ENCODE data around the gene MSL3. TPM values are rescaled to one million over a fixed set of nuclear protein-coding genes. Genes with fewer than 3 reads are reported as not detected.

The MSL3 gene
- total and polyA plus RNA-seq, 2 of the 8 experiments (the other 6 are each of a cell fraction or from before 2014, with no cell fraction given) = 10.6 to 12.3 TPM

- H3K9me3 ChIP-seq (ENCODE audit: insufficient read depth in 2 of 2, low read depth in 1 of 2, low read length in 1 of 2) = no peaks in the 10 kb centered on the region
- H3K56ac ChIP-seq (replicated peaks; ENCODE audit: insufficient read length, low read depth, low read length) = no peak overlapping the region
- H2BK5ac ChIP-seq (ENCODE audit: low read depth, low read length) = no peak overlapping the region
- POLR2A ChIA-PET (ENCODE audit: partially characterized antibody) = no interaction called here
- no peak overlapping the region for H3K4me3 ChIP-seq (ENCODE audit: extremely low read depth in 1 of 4, insufficient read depth in 2 of 4, low read depth in 3 of 4, low read length in 4 of 4)
- no peaks in the 10 kb centered on the region; a peak in 1 of 4 replicates for H3K79me2 ChIP-seq (ENCODE audit: control insufficient read depth in 1 of 2, insufficient read depth in 2 of 2, low read length in 2 of 2)
- H3K9ac ChIP-seq (replicated peaks in 1 of 4; ENCODE audit: extremely low read depth in 1 of 4, low read depth in 3 of 4, low read length in 3 of 4) = no peak overlapping the region
- no peak overlapping the region for H3K23ac ChIP-seq (ENCODE audit: insufficient read length)
- FAIRE-seq (no peak), DNase-seq (ENCODE audit: low read depth in 1 of 2, low spot score in 2 of 2) (no peak)
- H2BK20ac ChIP-seq (ENCODE audit: low read length) = no peak overlapping the region
- H3K27ac ChIP-seq (ENCODE audit: low read depth, low read length) = no peak overlapping the region
- no peaks in the 10 kb centered on the region for H3K27me3 ChIP-seq (replicated peaks in 1 of 4; ENCODE audit: control insufficient read depth in 3 of 4, extremely low read depth in 1 of 4, insufficient read depth in 3 of 4, low read length in 3 of 4)
- H4K8ac ChIP-seq (ENCODE audit: extremely low read depth, insufficient read depth, low read length) = no peak overlapping the region
- H4K5ac ChIP-seq (ENCODE audit: insufficient read length, low read depth, low read length) = no peak overlapping the region
- H3K14ac ChIP-seq (ENCODE audit: insufficient read length) = no peak overlapping the region
- no peak overlapping the region for H4K91ac ChIP-seq (replicated peaks; ENCODE audit: insufficient read length, low read length)
- H4K20me1 ChIP-seq (replicated peaks in 1 of 2; ENCODE audit: control insufficient read depth in 1 of 2, insufficient read depth in 2 of 2, low read length in 2 of 2) = no peaks in the 10 kb centered on the region
- H2AFZ ChIP-seq (ENCODE audit: low read length) = no peak overlapping the region
- H3K36me3 ChIP-seq (ENCODE audit: control insufficient read depth in 2 of 4, insufficient read depth in 4 of 4, low read length in 3 of 4) = peaks cover 0 to 26% (median 12%) of the 10 kb centered on the region in 4 experiments; a peak in 6 of 8 replicates
- no peak overlapping the region for H2BK15ac ChIP-seq (ENCODE audit: low read length)
- H3K4me1 ChIP-seq (replicated peaks in 1 of 4; ENCODE audit: control insufficient read depth in 3 of 4, insufficient read depth in 4 of 4, low read length in 3 of 4) = no peaks in the 10 kb centered on the region
- H3K4me2 ChIP-seq (ENCODE audit: insufficient read depth in 1 of 2, low read depth in 2 of 2, low read length in 2 of 2) = no peak overlapping the region
- no peak overlapping the region for H3K4ac ChIP-seq (replicated peaks; ENCODE audit: insufficient read length, low read depth, low read length)
- H2BK120ac ChIP-seq (replicated peaks; ENCODE audit: low read depth, low read length) = no peak overlapping the region
- H3K23me2 ChIP-seq (ENCODE audit: low read depth, low read length) = no peaks in the 10 kb centered on the region
- no peaks in the 10 kb centered on the region for H3K79me1 ChIP-seq (ENCODE audit: low read depth, low read length)
- no peak overlapping the region for H3K18ac ChIP-seq (ENCODE audit: extremely low read depth, low read length)
- 88% methylated on average over 5 of the region's 8 CpGs; no CpG with 5 or more reads in 1 of the 2 experiments for WGBS, 2 experiments (ENCODE audit: extremely low coverage in 1 of 2, insufficient coverage in 1 of 2, insufficient read length in 1 of 2, insufficient replicate concordance in 2 of 2, low coverage in 1 of 2, low lambda C conversion rate in 2 of 2, missing lambda C conversion rate in 1 of 2)
- no peak overlapping the region for H2AK5ac ChIP-seq (ENCODE audit: low read depth, low read length)
- CTCF ChIA-PET (ENCODE audit: partially characterized antibody) = interaction anchor here (1.7 kb wide), 1 partner anchor 233 kb away, joined by 4 read pairs; no protein-coding TSS in a partner anchor
- H2BK12ac ChIP-seq (ENCODE audit: low read depth, low read length) = no peak overlapping the region
- no peak for TF ChIP-seq RAD21 (IDR thresholded peaks at IDR 0.05 in 1 of 2, conservative IDR thresholded peaks at IDR 0.05 in 1 of 2; ENCODE audit: low read depth in 2 of 2, low read length in 2 of 2)
- no peak for TF ChIP-seq SIRT6 (IDR thresholded peaks at IDR 0.05; ENCODE audit: low read length)
- no peak for TF ChIP-seq CBX5 (IDR thresholded peaks at IDR 0.05; ENCODE audit: low read depth, low read length)
Measured at GRCh38 chrX:11764602-11765067, 6.6 kb downstream of the MSL3 start.

Data from H1 (cell line).